K562 (cell line): ENCODE measurements around the gene ZC3H18. TPM values are rescaled to one million over a fixed set of nuclear protein-coding genes. Genes with fewer than 3 reads are reported as not detected.

Source experiments
- ATAC-seq: fragments of 200-7000 bp; cut with Tn5 transposase; 3 replicates; pipeline ENCODE4 v1.9.1; 2020; ENCODE audit warnings: moderate library complexity
- BruUV-seq: library from RNA; stranded (reverse); fragments of 400-500 nt; replicated peaks from 2 replicates; lab custom pipeline; 2021; lab: Mats Ljungman, UMichigan
- CTCF ChIA-PET: fragments of 300-600 bp; formaldehyde crosslinking; extraction: SDS; loops from one replicate; lab custom pipeline; 2021; ENCODE audit warnings: low intra/inter-chr PET ratio; lab: Yijun Ruan, JAX
- POLR2A ChIA-PET: fragments of 300-600, 350-650 bp; sonication (Branson Sonifier 250); formaldehyde crosslinking; extraction: SDS; loops from one replicate; lab custom pipeline; 2021; ENCODE audit warnings: antibody characterized with exemption, inconsistent platforms; lab: Yijun Ruan, JAX
- DNase-seq, 4 experiments: peaks; one replicate each; pipeline versions ENCODE4 v3.0.0 to v3.0.0-alpha.2; 2011 to 2018; ENCODE audit warnings: low spot score in 3 of 4, mixed read lengths in 3 of 4; ENCODE audit errors: extremely low read depth in 1 of 4
- FAIRE-seq: peaks from 2 replicates; lab custom pipeline; 2011; peaks lifted over from hg19 to GRCh38; lab: Jason Lieb, UNC
- H2AFZ ChIP-seq: 2 replicates; pipeline ENCODE4 v1.6.0; 2011; ENCODE audit warnings: low read depth, low read length, control low read depth, inconsistent platforms
- H3K27ac ChIP-seq: fragments of 200-600 bp; 3 replicates; pipeline ENCODE4 v1.8.0; 2011; ENCODE audit warnings: low read depth, mild to moderate bottlenecking, control low read depth, inconsistent platforms, low read length, moderate library complexity, mixed read lengths; ENCODE audit errors: extremely low read depth
- H3K27me3 ChIP-seq, 2 experiments: fragments of 300-600 bp in 1 of 2; 2 replicates in 1 of 2; 3 replicates in 1 of 2; pipeline versions ENCODE4 v1.6.0 to v1.8.0; 2011; ENCODE audit warnings: inconsistent platforms in 2 of 2, low read length in 2 of 2, mild to moderate bottlenecking in 1 of 2, mixed read lengths in 1 of 2, moderate library complexity in 1 of 2; ENCODE audit not compliant: control insufficient read depth in 2 of 2, insufficient read depth in 2 of 2
- H3K36me3 ChIP-seq: fragments of 300-600 bp; 3 replicates; pipeline ENCODE4 v1.8.0; 2011; ENCODE audit warnings: mild to moderate bottlenecking, low read length, inconsistent platforms; ENCODE audit not compliant: control insufficient read depth, insufficient read depth
- H3K4me1 ChIP-seq, 2 experiments: fragments of 200-600 bp in 1 of 2; replicated peaks in 1 of 2; 2 replicates in 1 of 2; 3 replicates in 1 of 2; pipeline versions ENCODE4 v1.5.1 to v1.8.0; 2011; ENCODE audit warnings: inconsistent platforms in 2 of 2, low read length in 2 of 2, mild to moderate bottlenecking in 1 of 2, mixed read lengths in 1 of 2, moderate library complexity in 1 of 2; ENCODE audit not compliant: control insufficient read depth in 2 of 2, insufficient read depth in 2 of 2
- H3K4me2 ChIP-seq: 2 replicates; pipeline ENCODE4 v1.6.1; 2011; ENCODE audit warnings: low read length, control low read depth, inconsistent platforms, mixed read lengths; ENCODE audit not compliant: insufficient read depth
- H3K4me3 ChIP-seq: fragments of 200-600 bp; sonication (generic), shearing (Covaris generic); 2 replicates; pipeline ENCODE4 v1.5.1; 2016; ENCODE audit warnings: control low read depth, inconsistent platforms
- H3K79me2 ChIP-seq: fragments of 200-600 bp; 3 replicates; pipeline ENCODE4 v1.8.0; 2011; ENCODE audit warnings: low read length, inconsistent platforms; ENCODE audit not compliant: control insufficient read depth, insufficient read depth
- H3K9ac ChIP-seq, 2 experiments: 2 replicates each; pipeline versions ENCODE4 v1.6.0 to v1.6.1; 2011; ENCODE audit warnings: low read depth in 2 of 2, low read length in 2 of 2, control low read depth in 1 of 2, inconsistent platforms in 1 of 2, mild to moderate bottlenecking in 1 of 2, mixed read lengths in 1 of 2; ENCODE audit not compliant: insufficient read depth in 1 of 2
- H3K9me1 ChIP-seq: one replicate; pipeline ENCODE4 v1.6.0; 2011; ENCODE audit warnings: inconsistent platforms, mild to moderate bottlenecking, low read length, moderate library complexity; ENCODE audit not compliant: control insufficient read depth, insufficient read depth
- H3K9me3 ChIP-seq: replicated peaks from 2 replicates; pipeline ENCODE4 v1.5.1; 2011; ENCODE audit warnings: low read depth, low read length, inconsistent platforms; ENCODE audit not compliant: control insufficient read depth, insufficient read depth
- H4K20me1 ChIP-seq: replicated peaks from 2 replicates; pipeline ENCODE4 v1.6.1; 2011; ENCODE audit warnings: low read length, inconsistent platforms, mixed read lengths; ENCODE audit not compliant: control insufficient read depth, insufficient read depth
- CREB1 ChIP-seq, 2 experiments: sonication (generic) in 1 of 2; formaldehyde crosslinking in 1 of 2; IDR thresholded peaks; 2 replicates each; pipeline versions ENCODE4 v1.6.1 to v1.8.0; 2012 to 2022; ENCODE audit warnings: inconsistent platforms in 1 of 2, mild to moderate bottlenecking in 1 of 2, missing genetic modification reagents in 1 of 2, moderate library complexity in 1 of 2
- ESRRA ChIP-seq: fragments of 450-650 bp; IDR thresholded peaks from 2 replicates; pipeline ENCODE4 v1.6.1; 2014; ENCODE audit warnings: low read depth, mild to moderate bottlenecking, moderate library complexity, borderline replicate concordance
- MAX ChIP-seq: sonication (generic); formaldehyde crosslinking; IDR thresholded peaks from 2 replicates; pipeline ENCODE4 v1.9.0; 2022; ENCODE audit warnings: mild to moderate bottlenecking, missing genetic modification reagents
- TFAP4 ChIP-seq: sonication (generic); formaldehyde crosslinking; IDR thresholded peaks from 2 replicates; pipeline ENCODE4 v1.8.0; 2022; ENCODE audit warnings: missing genetic modification reagents, mild to moderate bottlenecking, moderate library complexity, borderline replicate concordance
- ZFP30 ChIP-seq: fragments of 250-450 bp; sonication (Bioruptor Pico); IDR thresholded peaks from 2 replicates; pipeline ENCODE4 v1.8.0; 2022; ENCODE audit warnings: moderate library complexity, mild to moderate bottlenecking, inconsistent platforms, borderline replicate concordance
- WGBS: fragments of 100-300 bp; shearing (Covaris generic); methylation state at CpG from one replicate; pipeline ENCODE4 v1.1.6; 2016; ENCODE audit warnings: low coverage, mixed read lengths; ENCODE audit not compliant: insufficient coverage; ENCODE audit errors: missing lambda C conversion rate; 5-methylcytosine and 5-hydroxymethylcytosine counted together
- in situ Hi-C: fragments of 300-500 bp; cut with MboI; formaldehyde crosslinking; loops from 4 replicates; pipeline ENCODE4 v1.15.0; 2018; ENCODE audit warnings: inconsistent platforms, mixed read lengths
- intact Hi-C: fragments of 100-400 bp; cut with micrococcal nuclease; formaldehyde crosslinking; loops from 2 replicates; pipeline ENCODE4 v1.14.2; 2022
- polyA plus RNA-seq, 8 experiments: library from polyadenylated mRNA; depleted of rRNA in 4 of 8; stranded (reverse) in 5 of 8; unstranded in 3 of 8; fragments of >200 nt; fragmentation: Nextera tagmentation in 2 of 8; fragmentation: Illumina TruSeq in 1 of 8; extraction: Ambion mirVana in 2 of 8; extraction: Trizol in 1 of 8; gene quantifications; 2 replicates each; pipeline versions ENCODE4 v1.2.1 to v1.2.3, GENCODE V29; 2011 to 2014; ENCODE audit warnings: inconsistent platforms in 1 of 8, missing spikeins in 1 of 8
- total RNA-seq, 7 experiments: library from RNA; depleted of rRNA in 6 of 7; stranded (reverse); fragments of >200 nt in 6 of 7; fragmentation: Illumina TruSeq in 2 of 7; extraction: Trizol in 2 of 7; gene quantifications; 2 replicates each; pipeline versions ENCODE4 v1.2.1 to v1.2.3, GENCODE V29; 2011 to 2021; ENCODE audit warnings: low replicate concordance in 1 of 7

ZC3H18 gene
- total and polyA plus RNA-seq, 9 of the 15 experiments (the other 6 are each of a cell fraction or from before 2014, with no cell fraction given), result 1.7 to 88.7 (median 26.9) TPM

- no peaks in the 10 kb centered on the region for H3K27me3 ChIP-seq
- no peak overlapping the region for H3K4me2 ChIP-seq
- no peaks in the 10 kb centered on the region for H4K20me1 ChIP-seq
- peak overlapping the region in 1 of 2 experiments; percentile 66; a peak in 2 of 4 replicates for H3K9ac ChIP-seq
- TF ChIP-seq ZFP30 (CRISPR knock-in tag) (no peak), MAX (CRISPR knock-in tag) (0 out of 2 replicates have a peak, but pooled peaks have one; percentile 10), TFAP4 (CRISPR knock-in tag) (peak; percentile 39; the same call in 1 of the 2 replicates), ESRRA (0 out of 2 replicates have a peak, but pooled peaks have one; percentile 25), CREB1 (IDR thresholded peaks at IDR 0.05) (no peak), CREB1 (CRISPR knock-in tag; IDR thresholded peaks at IDR 0.05) (no peak)
- H2AFZ ChIP-seq, result no peak overlapping the region
- CTCF ChIA-PET, result interaction anchor here (6.2 kb wide), 1 partner anchor 86 kb away, joined by 108 read pairs; no protein-coding TSS in a partner anchor
- ATAC-seq (no peak), FAIRE-seq (no peak), DNase-seq (no peak)
- no peaks in the 10 kb centered on the region for H3K9me3 ChIP-seq
- no TSS peak for BruUV-seq
- POLR2A ChIA-PET, result no interaction called here
- in situ Hi-C loops (loop anchor here (10.0 kb wide), 1 partner anchor 85 kb away; no protein-coding TSS in a partner anchor), intact Hi-C loops (loop anchor here (5.0 kb wide), 1 partner anchor 33 kb away; no protein-coding TSS in a partner anchor)
- H3K79me2 ChIP-seq, result peaks cover 5% of the 10 kb centered on the region; the same call in 1 of the 3 replicates
- H3K27ac ChIP-seq, result no peak overlapping the region
- WGBS, result 77% methylated on average over 9 of the region's 9 CpGs
- peaks cover 36 to 87% of the 10 kb centered on the region in 2 experiments for H3K4me1 ChIP-seq
- no peak overlapping the region for H3K4me3 ChIP-seq
- H3K9me1 ChIP-seq, result no peaks in the 10 kb centered on the region
- H3K36me3 ChIP-seq, result peaks cover 66% of the 10 kb centered on the region; the same call in 2 of the 3 replicates
Measured at GRCh38 chr16:88529596-88529995, 40.6 kb upstream of the ZC3H18 start.
